ENCODE results near the gene GON4L.

GON4L gene

DNA sequence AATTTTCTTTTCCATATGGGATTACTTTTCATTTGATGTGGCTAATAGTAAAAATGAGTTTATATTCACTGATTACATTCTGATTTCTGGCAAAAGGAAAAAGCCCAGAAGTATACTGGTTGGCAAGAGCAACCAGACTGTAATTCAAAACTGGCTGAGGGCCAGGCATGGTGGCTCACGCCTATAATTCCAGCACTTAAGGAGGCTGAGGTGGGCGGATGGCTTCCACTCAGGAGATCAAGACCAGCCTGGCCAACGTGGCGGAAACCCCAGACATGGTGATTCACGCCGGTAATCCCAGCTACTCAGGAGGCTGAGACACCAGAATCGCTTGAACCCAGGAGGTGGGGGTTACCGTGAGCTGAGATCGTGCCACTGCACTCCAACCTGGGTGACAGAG, 16.8 kb upstream of the GON4L start (continued):
- TF ChIP-seq ATF2 (tag by site-specific recombination; IDR thresholded peaks at IDR 0.05; ENCODE audit: low read depth): no peak
- TF ChIP-seq ZNF555 (tag by site-specific recombination; conservative IDR thresholded peaks at IDR 0.05): no peak
- TF ChIP-seq ZNF623 (tag by site-specific recombination; IDR thresholded peaks at IDR 0.05): no peak
- no peak for TF ChIP-seq ZNF785 (tag by site-specific recombination; IDR thresholded peaks at IDR 0.05)
- TF ChIP-seq WT1 (tag by site-specific recombination; IDR thresholded peaks at IDR 0.05): no peak
- TF ChIP-seq ZNF175 (tag by site-specific recombination; IDR thresholded peaks at IDR 0.05): no peak
- no peak for TF ChIP-seq ZNF449 (tag by site-specific recombination; IDR thresholded peaks at IDR 0.05)
- TF ChIP-seq ZNF600 (tag by site-specific recombination; IDR thresholded peaks at IDR 0.05): peak; percentile 66; the same call in 1 of the 2 replicates
- TF ChIP-seq SCRT2 (tag by site-specific recombination; IDR thresholded peaks at IDR 0.05): no peak
- TF ChIP-seq, protein P1, sequence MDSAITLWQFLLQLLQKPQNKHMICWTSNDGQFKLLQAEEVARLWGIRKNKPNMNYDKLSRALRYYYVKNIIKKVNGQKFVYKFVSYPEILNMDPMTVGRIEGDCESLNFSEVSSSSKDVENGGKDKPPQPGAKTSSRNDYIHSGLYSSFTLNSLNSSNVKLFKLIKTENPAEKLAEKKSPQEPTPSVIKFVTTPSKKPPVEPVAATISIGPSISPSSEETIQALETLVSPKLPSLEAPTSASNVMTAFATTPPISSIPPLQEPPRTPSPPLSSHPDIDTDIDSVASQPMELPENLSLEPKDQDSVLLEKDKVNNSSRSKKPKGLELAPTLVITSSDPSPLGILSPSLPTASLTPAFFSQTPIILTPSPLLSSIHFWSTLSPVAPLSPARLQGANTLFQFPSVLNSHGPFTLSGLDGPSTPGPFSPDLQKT (IDR thresholded peaks at IDR 0.05; ENCODE audit: borderline replicate concordance, low read depth, low read length): no peak
- no peak for TF ChIP-seq ZNF184 (tag by site-specific recombination; IDR thresholded peaks at IDR 0.05)
- TF ChIP-seq, protein P2, sequence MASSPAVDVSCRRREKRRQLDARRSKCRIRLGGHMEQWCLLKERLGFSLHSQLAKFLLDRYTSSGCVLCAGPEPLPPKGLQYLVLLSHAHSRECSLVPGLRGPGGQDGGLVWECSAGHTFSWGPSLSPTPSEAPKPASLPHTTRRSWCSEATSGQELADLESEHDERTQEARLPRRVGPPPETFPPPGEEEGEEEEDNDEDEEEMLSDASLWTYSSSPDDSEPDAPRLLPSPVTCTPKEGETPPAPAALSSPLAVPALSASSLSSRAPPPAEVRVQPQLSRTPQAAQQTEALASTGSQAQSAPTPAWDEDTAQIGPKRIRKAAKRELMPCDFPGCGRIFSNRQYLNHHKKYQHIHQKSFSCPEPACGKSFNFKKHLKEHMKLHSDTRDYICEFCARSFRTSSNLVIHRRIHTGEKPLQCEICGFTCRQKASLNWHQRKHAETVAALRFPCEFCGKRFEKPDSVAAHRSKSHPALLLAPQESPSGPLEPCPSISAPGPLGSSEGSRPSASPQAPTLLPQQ (tag by site-specific recombination; IDR thresholded peaks at IDR 0.05): no peak
- TF ChIP-seq KLF10 (tag by site-specific recombination; IDR thresholded peaks at IDR 0.05): no peak
- TF ChIP-seq, protein P3, sequence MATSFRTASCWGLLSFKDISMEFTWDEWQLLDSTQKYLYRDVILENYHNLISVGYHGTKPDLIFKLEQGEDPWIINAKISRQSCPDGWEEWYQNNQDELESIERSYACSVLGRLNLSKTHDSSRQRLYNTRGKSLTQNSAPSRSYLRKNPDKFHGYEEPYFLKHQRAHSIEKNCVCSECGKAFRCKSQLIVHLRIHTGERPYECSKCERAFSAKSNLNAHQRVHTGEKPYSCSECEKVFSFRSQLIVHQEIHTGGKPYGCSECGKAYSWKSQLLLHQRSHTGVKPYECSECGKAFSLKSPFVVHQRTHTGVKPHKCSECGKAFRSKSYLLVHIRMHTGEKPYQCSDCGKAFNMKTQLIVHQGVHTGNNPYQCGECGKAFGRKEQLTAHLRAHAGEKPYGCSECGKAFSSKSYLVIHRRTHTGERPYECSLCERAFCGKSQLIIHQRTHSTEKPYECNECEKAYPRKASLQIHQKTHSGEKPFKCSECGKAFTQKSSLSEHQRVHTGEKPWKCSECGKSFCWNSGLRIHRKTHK (tag by site-specific recombination; IDR thresholded peaks at IDR 0.05): no peak
- TF ChIP-seq EGR2 (tag by site-specific recombination; IDR thresholded peaks at IDR 0.05; ENCODE audit: low read depth): peak; percentile 72
- no peak for TF ChIP-seq ZNF404 (tag by site-specific recombination; IDR thresholded peaks at IDR 0.05)
- no peak for TF ChIP-seq ZNF529 (tag by site-specific recombination; IDR thresholded peaks at IDR 0.05; ENCODE audit: insufficient replicate concordance)
- TF ChIP-seq ZEB2 (tag by site-specific recombination; IDR thresholded peaks at IDR 0.05): peak; percentile 61
- no peak for TF ChIP-seq ZNF473 (tag by site-specific recombination; IDR thresholded peaks at IDR 0.05)
- peak; percentile 85 for TF ChIP-seq ZFHX2 (tag by site-specific recombination; conservative IDR thresholded peaks at IDR 0.05)
- 0 out of 2 replicates have a peak, but pooled peaks have one; percentile 43 for TF ChIP-seq KLF1 (tag by site-specific recombination; IDR thresholded peaks at IDR 0.05)
- no peak for TF ChIP-seq ZNF548 (tag by site-specific recombination; IDR thresholded peaks at IDR 0.05)
- TF ChIP-seq, protein P4, sequence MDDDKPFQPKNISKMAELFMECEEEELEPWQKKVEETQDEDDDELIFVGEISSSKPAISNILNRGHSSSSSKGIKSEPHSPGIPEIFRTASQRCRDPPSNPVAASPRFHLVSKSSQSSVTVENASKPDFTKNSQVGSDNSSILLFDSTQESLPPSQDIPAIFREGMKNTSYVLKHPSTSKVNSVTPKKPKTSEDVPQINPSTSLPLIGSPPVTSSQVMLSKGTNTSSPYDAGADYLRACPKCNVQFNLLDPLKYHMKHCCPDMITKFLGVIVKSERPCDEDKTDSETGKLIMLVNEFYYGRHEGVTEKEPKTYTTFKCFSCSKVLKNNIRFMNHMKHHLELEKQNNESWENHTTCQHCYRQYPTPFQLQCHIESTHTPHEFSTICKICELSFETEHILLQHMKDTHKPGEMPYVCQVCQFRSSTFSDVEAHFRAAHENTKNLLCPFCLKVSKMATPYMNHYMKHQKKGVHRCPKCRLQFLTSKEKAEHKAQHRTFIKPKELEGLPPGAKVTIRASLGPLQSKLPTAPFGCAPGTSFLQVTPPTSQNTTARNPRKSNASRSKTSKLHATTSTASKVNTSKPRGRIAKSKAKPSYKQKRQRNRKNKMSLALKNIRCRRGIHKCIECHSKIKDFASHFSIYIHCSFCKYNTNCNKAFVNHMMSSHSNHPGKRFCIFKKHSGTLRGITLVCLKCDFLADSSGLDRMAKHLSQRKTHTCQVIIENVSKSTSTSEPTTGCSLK (tag by site-specific recombination; IDR thresholded peaks at IDR 0.05): no peak
- TF ChIP-seq ZNF391 (tag by site-specific recombination; IDR thresholded peaks at IDR 0.05; ENCODE audit: borderline replicate concordance, low read depth): no peak
- TF ChIP-seq ZNF521 (tag by site-specific recombination; IDR thresholded peaks at IDR 0.05): no peak
- TF ChIP-seq ZNF423 (tag by site-specific recombination; IDR thresholded peaks at IDR 0.05): no peak
- TF ChIP-seq ZNF830 (tag by site-specific recombination; IDR thresholded peaks at IDR 0.05; ENCODE audit: low read depth): no peak
- no peak for TF ChIP-seq ZSCAN23 (tag by site-specific recombination; IDR thresholded peaks at IDR 0.05)
- no peak for TF ChIP-seq ZNF202 (tag by site-specific recombination; IDR thresholded peaks at IDR 0.05; ENCODE audit: borderline replicate concordance)
- no peak for TF ChIP-seq ZNF157 (tag by site-specific recombination; IDR thresholded peaks at IDR 0.05)
- TF ChIP-seq, protein P5, sequence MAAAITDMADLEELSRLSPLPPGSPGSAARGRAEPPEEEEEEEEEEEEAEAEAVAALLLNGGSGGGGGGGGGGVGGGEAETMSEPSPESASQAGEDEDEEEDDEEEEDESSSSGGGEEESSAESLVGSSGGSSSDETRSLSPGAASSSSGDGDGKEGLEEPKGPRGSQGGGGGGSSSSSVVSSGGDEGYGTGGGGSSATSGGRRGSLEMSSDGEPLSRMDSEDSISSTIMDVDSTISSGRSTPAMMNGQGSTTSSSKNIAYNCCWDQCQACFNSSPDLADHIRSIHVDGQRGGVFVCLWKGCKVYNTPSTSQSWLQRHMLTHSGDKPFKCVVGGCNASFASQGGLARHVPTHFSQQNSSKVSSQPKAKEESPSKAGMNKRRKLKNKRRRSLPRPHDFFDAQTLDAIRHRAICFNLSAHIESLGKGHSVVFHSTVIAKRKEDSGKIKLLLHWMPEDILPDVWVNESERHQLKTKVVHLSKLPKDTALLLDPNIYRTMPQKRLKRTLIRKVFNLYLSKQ (tag by site-specific recombination; IDR thresholded peaks at IDR 0.05; ENCODE audit: borderline replicate concordance): no peak

Measured in HEK293 (cell line).